Activated CD4-positive, alpha-beta T cell treated with anti-CD3 and anti-CD28 coated beads for 48 hours (primary cell): Measurements from ENCODE around the gene AMDHD2.
"Not testable (repeated sequence)": the region's sequence is repeated elsewhere in the genome, so short reads cannot be mapped to it uniquely, and the experiment has no call there.

ENCODE experiments used
- DNase-seq: peaks from one replicate; pipeline ENCODE4 v3.0.0-alpha.2; 2020

Gene AMDHD2

DNA sequence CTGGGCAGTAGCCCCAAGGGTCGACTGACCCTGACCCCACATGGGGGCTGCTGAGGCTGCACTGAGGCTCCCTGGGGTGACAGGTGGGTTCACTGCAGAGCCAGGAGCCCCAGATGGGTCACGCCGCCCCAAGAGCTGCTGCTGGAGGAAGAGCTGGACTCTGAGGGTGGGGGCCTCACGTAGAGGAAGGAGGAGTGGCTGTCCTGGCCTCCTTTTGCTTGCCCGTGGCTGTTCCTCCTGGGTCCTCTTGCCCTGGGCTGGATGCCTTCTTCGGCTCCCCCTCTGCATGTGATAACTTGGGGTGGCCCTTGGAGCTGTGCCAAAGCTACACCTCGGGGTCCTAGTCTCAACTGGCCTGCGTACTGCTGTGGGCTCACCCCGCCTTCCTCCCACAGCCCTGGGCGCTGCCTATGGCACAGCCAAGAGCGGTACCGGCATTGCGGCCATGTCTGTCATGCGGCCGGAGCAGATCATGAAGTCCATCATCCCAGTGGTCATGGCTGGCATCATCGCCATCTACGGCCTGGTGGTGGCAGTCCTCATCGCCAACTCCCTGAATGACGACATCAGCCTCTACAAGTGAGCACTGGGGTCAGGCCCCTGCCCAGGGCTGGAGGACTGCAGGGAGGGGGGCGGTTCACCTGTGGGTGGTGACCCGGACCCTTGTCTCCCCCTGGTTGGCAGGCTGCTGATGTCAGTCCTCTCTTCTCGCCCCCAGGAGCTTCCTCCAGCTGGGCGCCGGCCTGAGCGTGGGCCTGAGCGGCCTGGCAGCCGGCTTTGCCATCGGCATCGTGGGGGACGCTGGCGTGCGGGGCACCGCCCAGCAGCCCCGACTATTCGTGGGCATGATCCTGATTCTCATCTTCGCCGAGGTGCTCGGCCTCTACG is 1.1 kb upstream of the AMDHD2 start:
- DNase-seq, result no peak

DNA sequence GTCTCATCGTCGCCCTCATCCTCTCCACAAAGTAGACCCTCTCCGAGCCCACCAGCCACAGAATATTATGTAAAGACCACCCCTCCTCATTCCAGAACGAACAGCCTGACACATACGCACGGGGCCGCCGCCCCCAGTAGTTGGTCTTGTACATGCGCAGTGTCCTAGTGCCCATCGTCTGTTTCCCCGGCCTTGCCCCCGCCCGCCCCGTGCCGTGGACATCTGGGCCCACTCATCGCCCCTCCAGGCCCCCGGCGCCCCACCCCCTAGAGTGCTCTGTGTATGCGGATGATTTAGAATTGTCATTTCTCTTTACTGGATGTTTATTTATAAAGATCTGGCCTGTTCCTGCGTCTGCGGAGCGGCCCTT is 475 bp upstream of the AMDHD2 start:
- DNase-seq, result no peak

DNA sequence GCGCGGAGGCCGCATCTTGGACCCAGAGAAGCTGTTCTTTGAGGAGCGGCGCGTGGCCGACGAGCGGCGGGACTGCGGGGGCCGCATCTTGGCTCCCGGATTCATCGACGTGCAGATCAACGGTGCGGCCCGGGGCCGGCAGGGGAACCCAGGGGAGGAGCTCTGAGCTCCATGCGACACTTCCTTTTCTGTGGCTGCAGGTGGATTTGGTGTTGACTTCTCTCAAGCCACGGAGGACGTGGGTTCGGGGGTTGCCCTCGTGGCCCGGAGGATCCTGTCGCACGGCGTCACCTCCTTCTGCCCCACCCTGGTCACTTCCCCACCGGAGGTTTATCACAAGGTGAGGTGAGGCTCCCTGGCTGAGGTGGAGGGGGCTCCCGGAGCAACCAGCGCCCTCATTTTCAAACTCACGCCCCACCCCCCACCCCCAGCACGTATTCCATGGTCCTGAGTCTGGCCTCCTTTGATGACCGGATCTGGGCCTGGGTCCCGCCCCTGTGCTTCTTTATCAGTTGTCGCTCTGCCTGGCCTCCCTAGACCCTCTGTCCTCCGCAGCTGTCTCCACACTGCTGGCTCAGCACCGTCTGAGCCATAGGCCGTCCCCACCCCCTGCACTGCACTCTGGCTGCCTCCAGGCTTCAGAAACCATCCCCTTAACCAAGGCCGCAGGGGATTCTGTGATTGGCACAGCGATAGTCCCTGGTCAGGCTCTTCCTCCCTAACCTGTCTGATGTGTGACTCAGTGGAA is 787 bp downstream of the AMDHD2 start:
- peak; percentile 64 for DNase-seq

- no peak for DNase-seq
Measured at GRCh38 chr16:2523801-2524231, 3.6 kb downstream of the AMDHD2 start.

- no peak for DNase-seq
Measured at GRCh38 chr16:2524339-2524938, 4.3 kb downstream of the AMDHD2 start.

GRCh38 chr16:2526135-2526534 is 6.0 kb downstream of the AMDHD2 start:
- no peak for DNase-seq

GRCh38 chr16:2527071-2527783 is 7.1 kb downstream of the AMDHD2 start:
- DNase-seq, result no peak

- no peak for DNase-seq
Measured at GRCh38 chr16:2527784-2528100, 7.6 kb downstream of the AMDHD2 start.

GRCh38 chr16:2528161-2529060 is 8.2 kb downstream of the AMDHD2 start:
- DNase-seq, result no peak

GRCh38 chr16:2529061-2529931 is 9.1 kb downstream of the AMDHD2 start:
- no peak for DNase-seq

DNA sequence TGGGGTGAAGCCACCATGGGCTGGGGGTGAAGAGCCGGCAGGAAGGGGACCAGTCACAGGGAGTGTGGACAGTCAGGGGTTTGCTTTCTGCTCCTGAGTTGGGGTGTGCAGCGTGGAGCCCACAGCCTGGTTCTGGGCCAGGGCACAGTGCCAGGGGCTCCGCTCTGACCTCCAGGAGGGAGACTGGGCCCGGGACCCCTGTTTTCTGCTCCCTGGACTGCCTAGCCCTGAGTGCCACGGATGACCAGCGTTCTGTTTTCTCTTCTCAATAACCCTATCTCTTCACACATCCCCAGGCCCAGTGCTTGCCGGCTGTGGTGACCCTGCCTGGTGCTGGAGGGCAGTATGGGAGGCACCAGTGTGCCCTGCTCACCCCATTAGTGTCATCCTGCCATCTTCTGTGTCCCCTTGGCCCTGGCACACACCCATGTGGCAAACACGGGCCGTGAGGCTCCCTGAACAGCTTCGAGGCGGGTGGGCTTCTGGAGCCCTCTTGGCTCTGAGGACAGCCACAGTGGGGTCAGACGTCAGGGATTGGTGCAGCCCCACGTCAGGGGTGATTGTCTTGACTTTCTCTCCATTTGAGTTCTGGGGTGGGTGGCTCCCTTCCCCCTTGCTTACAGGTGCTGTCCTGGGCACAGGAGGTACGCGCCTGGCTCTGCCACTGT is 9.9 kb downstream of the AMDHD2 start:
- no peak for DNase-seq

DNA sequence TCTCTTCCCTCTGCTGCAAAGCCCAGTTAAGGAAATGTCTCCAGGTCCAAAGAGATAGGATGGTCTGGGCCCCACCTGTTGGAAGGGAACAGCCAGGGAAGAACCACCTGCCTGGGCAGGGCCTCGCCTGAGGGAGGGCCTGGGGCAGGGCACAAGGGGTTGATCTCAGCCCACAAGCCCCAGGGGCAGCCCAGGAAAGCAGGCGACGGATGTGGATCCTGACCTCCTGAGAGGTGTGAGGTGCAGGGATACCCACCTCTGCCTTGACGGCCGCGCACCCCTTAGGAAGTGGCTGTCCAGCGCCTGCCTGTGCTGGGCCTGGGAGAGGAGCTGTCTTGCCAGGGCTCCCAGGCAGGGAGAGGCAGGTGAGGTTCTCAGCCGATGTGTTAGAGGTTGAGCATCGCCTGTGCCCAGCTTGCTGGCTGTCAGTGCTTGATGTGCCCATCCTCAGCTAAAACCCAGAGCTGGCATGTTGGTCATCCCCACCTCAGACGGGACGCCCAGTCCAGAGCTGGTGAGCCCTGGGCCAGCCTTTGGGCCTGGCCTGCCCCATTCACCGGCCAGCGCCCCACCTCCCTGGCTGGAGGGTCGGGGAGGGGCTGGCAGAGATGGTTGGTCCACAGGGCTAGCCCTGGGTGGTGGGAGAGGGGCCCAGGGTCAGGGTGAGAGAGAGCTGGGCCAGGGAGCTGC is 10.6 kb downstream of the AMDHD2 start:
- no peak for DNase-seq

DNA sequence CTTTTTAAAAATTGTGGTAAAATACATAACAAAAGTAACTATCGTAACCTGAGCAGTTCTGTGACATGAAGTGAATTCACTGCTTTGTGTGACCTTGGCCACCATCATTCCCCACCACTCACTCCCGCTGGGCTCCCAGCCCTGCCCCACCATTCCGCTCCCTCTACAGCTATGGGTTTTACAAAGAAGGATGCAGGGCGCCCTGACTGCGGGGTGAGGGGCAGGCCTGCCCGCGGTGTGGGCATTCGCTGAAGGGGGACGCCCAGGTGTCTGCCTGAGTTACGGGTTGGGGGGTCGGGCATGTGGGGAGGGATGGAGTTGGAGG is 11.2 kb downstream of the AMDHD2 start, which contains the start of gene CEMP1:
CEMP1 (minus strand) TSS at position 38 of the 325 bp plus-strand sequence. CDS start 335 bp downstream, outside the sequence.
- no peak for DNase-seq

DNA sequence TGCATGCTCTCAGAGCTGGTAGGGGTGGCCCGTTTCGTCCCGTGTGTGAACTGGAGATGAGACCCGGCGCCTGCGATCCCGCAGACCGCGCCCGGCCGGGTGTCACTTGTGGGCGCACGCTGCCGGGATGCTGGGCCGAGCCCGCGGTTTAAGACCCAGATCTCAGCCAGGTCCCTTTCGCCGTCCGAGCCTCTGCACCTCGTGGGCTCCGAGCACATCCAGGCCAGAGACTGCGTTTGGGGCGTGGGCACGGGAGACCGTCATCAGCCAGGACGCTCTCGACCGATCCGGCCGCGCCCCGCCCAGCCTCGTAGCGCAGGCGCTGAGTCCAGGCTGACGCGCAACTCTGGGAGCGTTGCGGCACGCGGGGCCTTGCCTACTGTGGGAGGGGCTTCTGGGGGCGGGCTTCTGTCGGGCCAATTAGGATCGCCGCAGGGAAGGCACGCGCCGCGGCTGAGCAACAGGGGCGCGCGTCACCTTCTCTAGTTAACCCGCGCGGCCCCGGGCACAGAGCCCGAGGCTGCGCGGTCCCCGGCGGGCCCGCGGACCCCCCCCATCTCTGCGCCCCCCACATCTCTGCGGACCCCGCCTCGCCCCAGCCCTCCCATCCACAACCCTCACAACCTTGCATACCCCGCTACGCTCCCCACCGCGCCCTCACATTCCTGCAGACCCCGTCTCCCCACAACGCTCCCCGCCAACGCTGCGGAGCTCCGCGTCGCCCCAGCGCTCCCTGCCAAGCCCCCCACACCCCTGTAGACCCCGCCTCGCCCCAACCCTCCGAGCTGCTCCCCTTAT is 11.7 kb downstream of the AMDHD2 start:
- peak; percentile 99 for DNase-seq

DNA sequence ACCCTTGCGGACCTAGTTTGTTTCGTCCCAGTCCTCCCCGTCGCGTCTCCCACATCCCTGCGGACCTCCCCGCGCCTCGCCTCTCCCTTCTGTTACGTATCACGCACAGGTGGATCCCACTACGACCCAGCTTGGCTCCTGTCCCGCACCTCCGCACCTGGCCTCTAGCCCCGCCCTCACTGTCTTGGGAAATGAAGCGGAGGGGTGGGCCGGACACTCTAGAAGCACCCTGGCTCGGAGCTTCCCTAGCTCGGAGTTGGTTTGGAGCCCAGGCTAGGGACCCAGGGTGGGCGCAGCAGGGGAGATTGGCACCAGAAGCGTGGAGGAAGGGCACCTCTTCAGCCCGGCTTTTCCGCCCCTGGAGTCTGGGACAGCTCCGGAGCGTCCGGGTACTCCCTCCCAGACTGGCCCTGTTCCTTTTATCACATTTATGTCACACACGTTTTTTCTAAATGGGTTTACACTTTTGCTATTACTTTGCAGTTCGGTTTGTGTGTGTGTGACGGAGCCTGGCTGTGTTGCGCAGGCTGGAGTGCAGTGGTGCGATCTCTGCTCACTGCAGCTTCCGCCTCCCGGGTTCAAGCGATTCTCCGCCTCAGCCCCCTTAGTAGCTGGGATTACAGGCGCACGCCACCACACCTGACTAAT is 12.4 kb downstream of the AMDHD2 start:
- DNase-seq, result peak; percentile 78

GRCh38 chr16:2533142-2533755 is 13.1 kb downstream of the AMDHD2 start:
- not testable (repeated sequence) for DNase-seq

DNA sequence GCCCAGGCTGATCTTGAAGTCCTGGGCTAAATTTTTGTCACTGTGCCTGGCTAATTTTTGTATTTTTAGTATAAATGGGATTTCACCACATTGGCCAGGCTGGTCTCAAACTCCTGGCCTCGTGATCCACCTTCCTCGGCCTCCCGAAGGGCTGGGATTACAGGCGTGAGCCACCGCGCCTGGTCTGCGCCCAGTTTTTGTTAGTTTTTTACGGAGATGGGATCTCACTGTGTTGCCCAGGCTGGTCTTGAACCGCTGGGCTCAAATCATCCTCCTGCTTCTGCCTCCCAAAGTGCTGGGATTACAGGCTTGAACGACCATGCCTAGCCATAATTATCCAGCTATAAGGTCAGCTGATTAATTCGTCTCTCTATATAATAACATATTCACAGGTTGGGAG is 13.7 kb downstream of the AMDHD2 start:
- no peak for DNase-seq

DNA sequence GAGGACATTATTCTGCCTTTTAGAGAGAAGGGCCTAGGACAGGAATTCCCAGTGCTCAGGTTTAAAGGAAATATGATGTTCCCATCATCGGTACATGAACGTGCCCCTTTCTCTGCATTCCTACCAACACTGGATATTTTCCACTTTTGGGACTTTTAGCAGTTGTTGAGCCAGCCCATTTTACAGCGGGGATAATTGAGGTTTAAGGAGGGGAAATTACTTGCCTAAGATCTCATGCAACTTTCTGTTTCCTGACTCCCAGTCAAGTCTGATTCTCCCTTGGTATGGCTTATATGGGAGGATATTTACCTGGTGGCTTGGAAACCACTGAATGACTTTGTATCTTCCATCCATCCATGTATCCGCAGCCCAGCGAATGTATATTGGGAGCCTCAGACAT is 14.2 kb downstream of the AMDHD2 start:
- not testable (repeated sequence) for DNase-seq
